Skeletal muscle tissue (tissue), 4 donors: Measurements from ENCODE around the gene KLF5. TPM values are rescaled to one million over a fixed set of nuclear protein-coding genes. Genes with fewer than 3 reads are reported as not detected.
"Not testable (repeated sequence)": the region's sequence is repeated elsewhere in the genome, so short reads cannot be mapped to it uniquely, and the experiment has no call there.

Experiments used
- H3K27ac ChIP-seq: one replicate; pipeline ENCODE4 v1.7.0; 2013; ENCODE audit warnings: mild to moderate bottlenecking, low read depth, low read length, inconsistent platforms
- H3K27me3 ChIP-seq, 3 donors: one replicate each; pipeline ENCODE4 v1.7.0; 2013; ENCODE audit warnings: low read length in 3 of 3; ENCODE audit not compliant: control insufficient read depth in 3 of 3, insufficient read depth in 3 of 3
- H3K36me3 ChIP-seq, 3 donors: one replicate each; pipeline ENCODE4 v1.7.0; 2013; ENCODE audit warnings: low read length in 3 of 3; ENCODE audit not compliant: control insufficient read depth in 3 of 3, insufficient read depth in 3 of 3
- H3K4me1 ChIP-seq, 3 donors: one replicate each; pipeline ENCODE4 v1.7.0; 2013; ENCODE audit warnings: low read length in 3 of 3, mild to moderate bottlenecking in 3 of 3; ENCODE audit not compliant: control insufficient read depth in 3 of 3, insufficient read depth in 3 of 3
- H3K4me3 ChIP-seq, 3 donors: one replicate each; pipeline ENCODE4 v1.7.0; 2013; ENCODE audit warnings: low read length in 3 of 3
- H3K9ac ChIP-seq, 3 donors: one replicate each; pipeline ENCODE4 v1.7.0; 2013; ENCODE audit warnings: low read length in 3 of 3, mild to moderate bottlenecking in 3 of 3, moderate library complexity in 2 of 3, low read depth in 1 of 3
- H3K9me3 ChIP-seq, 3 donors: one replicate each; pipeline ENCODE4 v1.7.0; 2013; ENCODE audit warnings: low read length in 3 of 3; ENCODE audit not compliant: control insufficient read depth in 3 of 3
- total RNA-seq: library from RNA; depleted of rRNA; stranded (reverse); fragments of >200 nt; gene quantifications from one replicate; pipeline ENCODE4 v1.2.3, GENCODE V29; 2014
- donor health status: Osteomylitis.

Gene KLF5
- total RNA-seq, 1 donor from 2014 or later: 11.0 TPM

- H3K27me3 ChIP-seq: no peaks in the 10 kb centered on the region
- no peak overlapping the region for H3K9ac ChIP-seq
- no peaks in the 10 kb centered on the region for H3K9me3 ChIP-seq
- H3K36me3 ChIP-seq: no peaks in the 10 kb centered on the region
- peaks cover 0 to 2% (median 0%) of the 10 kb centered on the region in 3 donors for H3K4me1 ChIP-seq
- no peak overlapping the region for H3K27ac ChIP-seq
- H3K4me3 ChIP-seq: no peak overlapping the region
Measured at GRCh38 chr13:73039201-73040108, 19.4 kb upstream of the KLF5 start.

GRCh38 chr13:73040484-73040883, 18.3 kb upstream of the KLF5 start:
- H3K27ac ChIP-seq: no peak overlapping the region
- H3K4me1 ChIP-seq: peaks cover 0 to 2% (median 0%) of the 10 kb centered on the region in 3 donors
- no peaks in the 10 kb centered on the region for H3K36me3 ChIP-seq
- H3K9me3 ChIP-seq: no peaks in the 10 kb centered on the region
- no peaks in the 10 kb centered on the region for H3K27me3 ChIP-seq
- H3K4me3 ChIP-seq: no peak overlapping the region
- no peak overlapping the region for H3K9ac ChIP-seq

DNA sequence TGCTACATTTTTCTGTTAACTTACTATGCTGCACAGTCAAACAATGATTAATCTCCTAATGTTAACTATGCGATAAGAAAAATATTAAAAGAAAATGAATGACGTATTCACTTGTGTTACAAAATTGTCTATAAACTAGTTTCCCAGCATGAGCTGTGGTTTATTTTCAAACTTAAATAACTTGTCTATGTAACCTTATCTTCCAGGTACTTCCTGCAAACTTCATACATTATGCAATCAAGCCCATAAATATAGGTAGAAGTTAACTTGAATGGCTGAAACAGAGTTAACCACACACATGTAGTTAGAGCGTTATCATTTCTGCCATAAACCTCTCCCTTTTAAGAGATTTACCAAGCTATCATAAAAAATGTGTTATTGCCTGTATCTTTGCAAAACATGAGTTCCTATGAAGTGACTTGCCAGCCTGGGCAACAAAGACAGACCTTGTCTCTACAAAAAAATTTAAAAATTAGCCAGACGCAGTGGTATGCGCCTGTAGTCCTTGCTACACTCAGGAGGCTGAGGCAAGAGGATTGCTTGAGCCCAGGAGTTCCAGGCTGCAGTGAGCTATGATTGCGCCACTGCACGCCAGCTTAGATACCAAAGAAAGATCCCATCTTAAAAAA, 17.7 kb upstream of the KLF5 start:
- H3K4me3 ChIP-seq: no peak overlapping the region
- peaks cover 0 to 2% (median 0%) of the 10 kb centered on the region in 3 donors for H3K4me1 ChIP-seq
- no peaks in the 10 kb centered on the region for H3K36me3 ChIP-seq
- H3K9me3 ChIP-seq: no peaks in the 10 kb centered on the region
- H3K9ac ChIP-seq: no peak overlapping the region
- no peak overlapping the region for H3K27ac ChIP-seq
- H3K27me3 ChIP-seq: no peaks in the 10 kb centered on the region

DNA sequence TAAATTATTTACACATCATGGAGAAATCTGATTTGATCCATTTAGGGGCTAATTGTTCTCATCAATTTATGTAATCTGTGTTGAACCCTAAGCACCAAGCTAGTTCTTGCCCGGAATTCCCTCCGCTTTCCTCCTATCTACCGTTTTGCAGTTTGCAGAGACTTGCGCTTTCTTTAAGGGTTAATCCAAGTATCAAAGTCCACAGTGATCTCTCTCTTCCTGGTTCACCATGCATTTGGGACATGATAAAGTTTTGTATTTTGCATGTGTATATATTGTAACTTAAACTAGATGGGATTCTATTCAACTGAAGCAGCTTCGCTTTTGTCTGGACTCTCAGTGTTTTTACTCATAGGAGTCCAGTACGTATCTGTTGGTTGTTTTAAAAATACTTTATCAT, 13.8 kb upstream of the KLF5 start:
- Histone ChIP-seq H3K36me3 (no peaks in the 10 kb centered on the region), H3K27me3 (no peaks in the 10 kb centered on the region), H3K4me3 (no peak overlapping the region), H3K4me1 (no peaks in the 10 kb centered on the region), H3K9me3 (no peaks in the 10 kb centered on the region), H3K27ac (no peak overlapping the region), H3K9ac (no peak overlapping the region)

DNA sequence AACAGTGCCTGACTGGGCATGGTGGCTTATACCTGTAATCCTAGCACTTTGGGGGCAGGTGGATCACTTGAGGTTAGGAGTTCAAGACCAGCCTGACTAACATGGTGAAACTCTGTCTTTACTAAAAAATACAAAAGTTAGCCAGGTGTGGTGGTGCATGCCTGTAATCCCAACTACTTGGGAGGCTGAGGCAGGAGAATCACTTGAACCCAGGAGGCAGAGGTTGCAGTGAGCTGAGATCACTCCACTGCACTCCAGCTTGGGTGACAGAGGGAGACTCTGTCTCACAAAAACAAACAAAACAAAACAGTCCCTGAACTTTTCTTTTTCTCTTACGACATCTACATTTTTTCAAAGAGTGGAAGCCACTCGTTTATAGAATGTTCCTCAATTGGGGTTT, 10.2 kb upstream of the KLF5 start:
- H3K4me3 ChIP-seq, H3K4me1 ChIP-seq, H3K9me3 ChIP-seq, H3K27ac ChIP-seq, H3K9ac ChIP-seq, H3K36me3 ChIP-seq, H3K27me3 ChIP-seq: not testable (repeated sequence)

- no peak overlapping the region for H3K9ac ChIP-seq
- peaks cover 0 to 4% (median 0%) of the 10 kb centered on the region in 3 donors for H3K4me1 ChIP-seq
- H3K36me3 ChIP-seq: no peaks in the 10 kb centered on the region
- no peak overlapping the region for H3K4me3 ChIP-seq
- no peaks in the 10 kb centered on the region for H3K27me3 ChIP-seq
- H3K9me3 ChIP-seq: no peaks in the 10 kb centered on the region
- no peak overlapping the region for H3K27ac ChIP-seq
Measured at GRCh38 chr13:73054712-73055111, 4.1 kb upstream of the KLF5 start.

DNA sequence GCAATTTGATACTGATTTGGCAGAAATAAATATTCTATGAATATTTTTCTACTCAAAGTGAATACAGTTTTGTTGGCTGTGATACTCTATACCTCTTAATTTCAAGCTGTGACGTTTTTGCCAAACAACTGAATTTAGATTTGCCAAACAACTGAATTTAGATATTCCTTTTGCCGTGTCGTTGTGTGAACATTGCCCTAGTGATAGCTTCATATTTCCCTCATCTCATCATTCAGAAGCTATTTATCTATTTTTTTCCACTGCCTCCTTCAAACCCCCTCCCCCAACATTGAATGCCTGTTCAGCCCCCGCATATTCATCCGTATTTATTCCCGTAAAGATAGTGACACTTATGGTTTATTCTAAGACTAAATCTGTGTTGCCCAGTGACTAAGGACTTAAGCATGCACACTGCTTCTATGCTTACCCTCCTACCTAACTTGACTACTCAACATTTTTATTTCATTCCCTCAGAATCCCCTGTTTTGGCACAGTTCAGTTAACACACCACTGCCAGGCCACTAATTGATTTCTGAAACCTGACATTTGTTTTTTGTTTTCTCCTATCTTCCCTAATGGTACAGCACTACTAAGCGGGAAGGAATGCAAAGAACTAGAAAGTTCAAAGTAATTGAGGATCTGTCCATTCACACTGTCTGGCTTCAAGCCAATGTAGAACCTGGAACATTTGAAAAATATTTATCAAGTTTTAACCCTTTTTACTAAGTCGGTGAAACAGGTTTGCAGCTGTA, 2.8 kb upstream of the KLF5 start:
- Histone ChIP-seq H3K9ac (no peak overlapping the region), H3K4me1 (peaks cover 4 to 6% (median 4%) of the 10 kb centered on the region in 3 donors), H3K27ac (no peak overlapping the region), H3K4me3 (no peak overlapping the region), H3K9me3 (no peaks in the 10 kb centered on the region), H3K36me3 (no peaks in the 10 kb centered on the region), H3K27me3 (no peaks in the 10 kb centered on the region)

GRCh38 chr13:73056565-73056962, 2.2 kb upstream of the KLF5 start:
- no peak overlapping the region for H3K4me3 ChIP-seq
- H3K9me3 ChIP-seq: no peaks in the 10 kb centered on the region
- H3K27ac ChIP-seq: no peak overlapping the region
- no peaks in the 10 kb centered on the region for H3K36me3 ChIP-seq
- H3K4me1 ChIP-seq: peaks cover 4 to 6% (median 5%) of the 10 kb centered on the region in 3 donors
- H3K9ac ChIP-seq: no peak overlapping the region
- H3K27me3 ChIP-seq: no peaks in the 10 kb centered on the region

- Histone ChIP-seq H3K27ac (peak overlapping the region; percentile 73), H3K36me3 (peaks cover 0 to 4% (median 0%) of the 10 kb centered on the region in 3 donors), H3K9me3 (no peaks in the 10 kb centered on the region), H3K4me1 (peaks cover 4 to 13% (median 6%) of the 10 kb centered on the region in 3 donors), H3K4me3 (peak overlapping the region in 1 of 3 donors; percentile 81), H3K27me3 (no peaks in the 10 kb centered on the region), H3K9ac (peak overlapping the region in 1 of 3 donors; percentile 77)
Measured at GRCh38 chr13:73057284-73058063, 1.3 kb upstream of the KLF5 start.
